Spleen (tissue), 11 donors: ENCODE data around the gene MEI4. TPM values are rescaled to one million over a fixed set of nuclear protein-coding genes. Genes with fewer than 3 reads are reported as not detected.

ENCODE experiments used
- DNase-seq: peaks from one replicate; pipeline ENCODE4 v3.0.0-alpha.2; 2020
- H3K27ac ChIP-seq, 8 donors: fragments of 200-600 bp; sonication (generic) in 7 of 8; 1 replicate in 4 of 8; 2 replicates in 4 of 8; pipeline versions ENCODE4 v1.5.0 to v1.8.0; 2016 to 2021; ENCODE audit warnings: inconsistent platforms in 4 of 8, mild to moderate bottlenecking in 4 of 8, moderate library complexity in 1 of 8
- H3K27me3 ChIP-seq, 7 donors: fragments of 200-600 bp; sonication (generic) in 6 of 7; replicated peaks in 1 of 7; 1 replicate in 4 of 7; 2 replicates in 3 of 7; pipeline versions ENCODE4 v1.5.0 to v1.8.0; 2016 to 2021; ENCODE audit warnings: inconsistent platforms in 3 of 7, mild to moderate bottlenecking in 1 of 7
- H3K36me3 ChIP-seq, 6 donors: fragments of 200-600 bp; sonication (generic) in 5 of 6; 1 replicate in 4 of 6; 2 replicates in 2 of 6; pipeline versions ENCODE4 v1.5.0 to v1.8.0; 2016 to 2021; ENCODE audit warnings: inconsistent platforms in 2 of 6
- H3K4me1 ChIP-seq, 6 donors: fragments of 200-600 bp; sonication (generic) in 5 of 6; 1 replicate in 3 of 6; 2 replicates in 3 of 6; pipeline versions ENCODE4 v1.5.0 to v1.8.0; 2016 to 2021; ENCODE audit warnings: inconsistent platforms in 3 of 6
- H3K4me3 ChIP-seq, 8 donors: fragments of 200-600 bp; sonication (generic) in 7 of 8; 1 replicate in 4 of 8; 2 replicates in 4 of 8; pipeline versions ENCODE4 v1.5.0 to v1.8.0; 2016 to 2021; ENCODE audit warnings: inconsistent platforms in 4 of 8, mild to moderate bottlenecking in 4 of 8, moderate library complexity in 2 of 8
- H3K9me3 ChIP-seq, 8 donors: fragments of 200-600 bp; sonication (generic) in 7 of 8; 1 replicate in 4 of 8; 2 replicates in 4 of 8; pipeline versions ENCODE4 v1.5.0 to v1.8.0; 2016 to 2021; ENCODE audit warnings: inconsistent platforms in 4 of 8
- CTCF ChIP-seq, 11 experiments: fragments of 200-600 bp in 7 of 11; fragments of 450-650 bp in 4 of 11; sonication (generic) in 4 of 11; IDR thresholded peaks in 8 of 11; conservative IDR thresholded peaks in 3 of 11; 1 replicate in 7 of 11; 2 replicates in 4 of 11; pipeline versions ENCODE4 v1.4.0 to v1.8.0; 2016 to 2021; ENCODE audit warnings: antibody characterized with exemption in 11 of 11, inconsistent platforms in 4 of 11, mild to moderate bottlenecking in 1 of 11
- POLR2A ChIP-seq, 3 donors: fragments of 450-650 bp; IDR thresholded peaks; one replicate each; pipeline ENCODE4 v1.5.1; 2017; ENCODE audit warnings: antibody characterized with exemption in 3 of 3, mild to moderate bottlenecking in 1 of 3
- POLR2AphosphoS5 ChIP-seq, 3 donors: sonication (generic); formaldehyde crosslinking; IDR thresholded peaks; one replicate each; pipeline ENCODE4 v1.5.1; 2017; ENCODE audit warnings: antibody characterized with exemption in 3 of 3
- WGBS, 5 donors: extraction: QIAGEN DNeasy Blood & Tissue Kit in 3 of 5; methylation state at CpG; one replicate each; pipeline versions ENCODE4 v1.1.5 to v1.1.7; 2013 to 2018; 5-methylcytosine and 5-hydroxymethylcytosine counted together
- intact Hi-C: fragments of 100-400 bp; cut with DNase I; formaldehyde crosslinking; loops from one replicate; pipeline ENCODE4 v1.15.0; 2023; ENCODE audit warnings: low total_unique reads
- polyA plus RNA-seq, 3 donors: library from polyadenylated mRNA; stranded (reverse); fragments of 200-250 nt; gene quantifications; one replicate each; pipeline ENCODE4 v1.2.1, GENCODE V29; 2013
- total RNA-seq, 7 donors: library from RNA; depleted of rRNA in 3 of 7; stranded (reverse); fragments of >200 nt in 3 of 7; fragmentation: NEBNext Ultra II Directional in 4 of 7; extraction: Animal tissue kit (Norgen Biotek cat#: 25700) in 4 of 7; gene quantifications; one replicate each; pipeline versions ENCODE4 v1.1.0 to v1.2.1, GENCODE V29; 2016 to 2021
- donor health status: healthy with polysubstance abuse.
- donor health status: DM: no; HTN: no; CAD: no; lungs with moderate emphysema.
- donor health status: DM: no; HTN: no; CAD: no.
- donor health status: Bipolar disorder and iron deficiency.
- donor health status: healthy.
- donor health status: DM: no; HTN: no; CAD: no.
- donor health status: DM: yes; HTN: yes; CAD: no.

Gene MEI4
- total and polyA plus RNA-seq, 10 donors, result 0.03 to 0.26 TPM; not detected in 8

GRCh38 chr6:77839292-77839691 is 186.5 kb downstream of the MEI4 start:
- no peaks in the 10 kb centered on the region for H3K36me3 ChIP-seq
- no peak overlapping the region for H3K27ac ChIP-seq
- no peaks in the 10 kb centered on the region for H3K27me3 ChIP-seq
- DNase-seq, result no peak
- WGBS, 5 donors, result 38 to 81% (median 77%) methylated on average over 2 of the region's 2 CpGs
- TF ChIP-seq CTCF (IDR thresholded peaks at IDR 0.05 in 8 of 11, conservative IDR thresholded peaks at IDR 0.05 in 3 of 11) (no peak), POLR2AphosphoS5 (IDR thresholded peaks at IDR 0.05) (no peak), POLR2A (IDR thresholded peaks at IDR 0.05) (no peak)
- no peaks in the 10 kb centered on the region for H3K4me1 ChIP-seq
- H3K4me3 ChIP-seq, result no peak overlapping the region
- intact Hi-C loops, result no loop called here
- no peaks in the 10 kb centered on the region for H3K9me3 ChIP-seq

GRCh38 chr6:77844822-77845221 is 192.0 kb downstream of the MEI4 start:
- intact Hi-C loops, result no loop called here
- WGBS, 5 donors, result 59 to 76% (median 64%) methylated on average over 3 of the region's 3 CpGs

GRCh38 chr6:77853401-77853800 is 200.6 kb downstream of the MEI4 start:
- H3K27ac ChIP-seq, result no peak overlapping the region
- H3K27me3 ChIP-seq, result no peaks in the 10 kb centered on the region
- peaks cover 0 to 7% (median 0%) of the 10 kb centered on the region in 8 donors for H3K9me3 ChIP-seq
- H3K4me3 ChIP-seq, result no peak overlapping the region
- H3K36me3 ChIP-seq, result no peaks in the 10 kb centered on the region
- intact Hi-C loops, result no loop called here
- DNase-seq, result no peak
- TF ChIP-seq POLR2AphosphoS5 (IDR thresholded peaks at IDR 0.05) (no peak), POLR2A (IDR thresholded peaks at IDR 0.05) (no peak), CTCF (IDR thresholded peaks at IDR 0.05 in 8 of 11, conservative IDR thresholded peaks at IDR 0.05 in 3 of 11) (no peak)
- H3K4me1 ChIP-seq, result no peaks in the 10 kb centered on the region

More at GRCh38 chr6:77844822-77845221, 192.0 kb downstream of the MEI4 start:
- DNase-seq, result no peak
- Histone ChIP-seq H3K36me3 (no peaks in the 10 kb centered on the region), H3K27ac (no peak overlapping the region), H3K4me1 (no peaks in the 10 kb centered on the region), H3K9me3 (peaks cover 0 to 7% (median 0%) of the 10 kb centered on the region in 8 donors), H3K27me3 (no peaks in the 10 kb centered on the region), H3K4me3 (no peak overlapping the region)
- TF ChIP-seq POLR2AphosphoS5 (IDR thresholded peaks at IDR 0.05) (no peak), POLR2A (IDR thresholded peaks at IDR 0.05) (no peak), CTCF (IDR thresholded peaks at IDR 0.05 in 8 of 11, conservative IDR thresholded peaks at IDR 0.05 in 3 of 11) (no peak)

- Histone ChIP-seq H3K27ac (no peak overlapping the region), H3K4me1 (no peaks in the 10 kb centered on the region), H3K27me3 (no peaks in the 10 kb centered on the region), H3K9me3 (peaks cover 0 to 10% (median 0%) of the 10 kb centered on the region in 8 donors), H3K4me3 (no peak overlapping the region), H3K36me3 (no peaks in the 10 kb centered on the region)
- intact Hi-C loops, result no loop called here
- 59 to 83% (median 69%) methylated on average over 4 to 5 of the region's 5 CpGs for WGBS, 5 donors
- no peak for TF ChIP-seq POLR2A (IDR thresholded peaks at IDR 0.05)
- TF ChIP-seq POLR2AphosphoS5 (IDR thresholded peaks at IDR 0.05), result no peak
- TF ChIP-seq CTCF (IDR thresholded peaks at IDR 0.05 in 8 of 11, conservative IDR thresholded peaks at IDR 0.05 in 3 of 11), result no peak
- DNase-seq, result no peak
These were observed 203.6 kb downstream of the MEI4 start for GRCh38 chr6:77856391-77856790.
